Common myeloid progenitor, CD34-positive (primary cell): ENCODE results near the gene FAM163B.

ENCODE experiments used
- CTCF ChIA-PET: fragments of 350-600 bp; sonication (Branson Sonifier 250); formaldehyde crosslinking; loops from one replicate; lab custom pipeline; 2021; ENCODE audit warnings: antibody characterized with exemption; lab: Charles Lee
- POLR2A ChIA-PET: fragments of 350-600 bp; sonication (Branson Sonifier 250); formaldehyde crosslinking; loops from one replicate; lab custom pipeline; 2021; ENCODE audit warnings: antibody characterized with exemption; lab: Charles Lee
- DNase-seq, 3 donors: peaks; one replicate each; pipeline versions ENCODE4 v3.0.0 to v3.0.0-alpha.2; 2013
- H3K27ac ChIP-seq, 2 experiments: 1 replicate in 1 of 2; 2 replicates in 1 of 2; pipeline ENCODE4 v1.7.0; 2013; ENCODE audit warnings: inconsistent platforms in 2 of 2, low read length in 2 of 2, mild to moderate bottlenecking in 2 of 2, low read depth in 1 of 2, moderate library complexity in 1 of 2; ENCODE audit not compliant: severe bottlenecking in 2 of 2, insufficient read depth in 1 of 2, poor library complexity in 1 of 2
- H3K27me3 ChIP-seq, 5 experiments: replicated peaks in 2 of 5; 1 replicate in 3 of 5; 2 replicates in 2 of 5; pipeline versions ENCODE4 v1.6.1 to v1.7.0; 2013; ENCODE audit warnings: low read length in 4 of 5, mild to moderate bottlenecking in 2 of 5, moderate library complexity in 2 of 5, inconsistent platforms in 1 of 5; ENCODE audit not compliant: insufficient read depth in 5 of 5, control insufficient read depth in 4 of 5
- H3K36me3 ChIP-seq, 4 experiments: 1 replicate in 2 of 4; 2 replicates in 2 of 4; pipeline versions ENCODE4 v1.6.1 to v1.7.0; 2013; ENCODE audit warnings: low read length in 3 of 4, control low read depth in 1 of 4, mild to moderate bottlenecking in 1 of 4; ENCODE audit not compliant: control insufficient read depth in 4 of 4, insufficient read depth in 4 of 4
- H3K4me1 ChIP-seq, 4 experiments: 1 replicate in 3 of 4; 2 replicates in 1 of 4; pipeline versions ENCODE4 v1.6.1 to v1.7.1; 2013; ENCODE audit warnings: low read length in 3 of 4, mild to moderate bottlenecking in 3 of 4, control low read depth in 1 of 4, inconsistent platforms in 1 of 4, moderate library complexity in 1 of 4; ENCODE audit not compliant: control insufficient read depth in 4 of 4, insufficient read depth in 4 of 4; ENCODE audit errors: control extremely low read depth in 1 of 4
- H3K4me3 ChIP-seq, 7 experiments: 1 replicate in 4 of 7; 2 replicates in 3 of 7; pipeline versions ENCODE4 v1.5.1 to v1.7.0; 2013; ENCODE audit warnings: mild to moderate bottlenecking in 7 of 7, low read length in 6 of 7, moderate library complexity in 6 of 7, inconsistent platforms in 2 of 7, low read depth in 2 of 7, control low read depth in 1 of 7; ENCODE audit not compliant: insufficient read depth in 4 of 7, control insufficient read depth in 1 of 7; ENCODE audit errors: extremely low read depth in 1 of 7
- H3K9me3 ChIP-seq, 5 experiments: 1 replicate in 4 of 5; 2 replicates in 1 of 5; pipeline versions ENCODE4 v1.6.1 to v1.7.1; 2013; ENCODE audit warnings: low read length in 4 of 5, mild to moderate bottlenecking in 2 of 5, inconsistent platforms in 1 of 5, low read depth in 1 of 5, moderate library complexity in 1 of 5; ENCODE audit not compliant: control insufficient read depth in 4 of 5, insufficient read depth in 2 of 5; ENCODE audit errors: control extremely low read depth in 1 of 5
- WGBS: methylation state at CpG from one replicate; pipeline ENCODE4 v1.1.5; 2013; ENCODE audit not compliant: insufficient coverage; 5-methylcytosine and 5-hydroxymethylcytosine counted together

The FAM163B gene

GRCh38 chr9:133556354-133556753, 52.8 kb downstream of the FAM163B start:
- H3K4me3 ChIP-seq, result no peak overlapping the region
- POLR2A ChIA-PET, result no interaction called here
- H3K36me3 ChIP-seq, result no peaks in the 10 kb centered on the region
- DNase-seq, result no peak
- H3K4me1 ChIP-seq, result peaks cover 0 to 23% (median 15%) of the 10 kb centered on the region in 4 experiments
- H3K27me3 ChIP-seq, result peaks cover 0 to 3% (median 0%) of the 10 kb centered on the region in 5 experiments
- 98% methylated on average over 5 of the region's 5 CpGs for WGBS
- no peaks in the 10 kb centered on the region for H3K9me3 ChIP-seq
- H3K27ac ChIP-seq, result no peak overlapping the region
- CTCF ChIA-PET, result no interaction called here

GRCh38 chr9:133554729-133555128, 54.5 kb downstream of the FAM163B start:
- CTCF ChIA-PET, result interaction anchor here (1.1 to 1.5 kb wide), 2 partner anchors 15 to 21 kb away, joined by 5 to 6 read pairs; partner anchors contain the start of gene ADAMTSL2

DNA sequence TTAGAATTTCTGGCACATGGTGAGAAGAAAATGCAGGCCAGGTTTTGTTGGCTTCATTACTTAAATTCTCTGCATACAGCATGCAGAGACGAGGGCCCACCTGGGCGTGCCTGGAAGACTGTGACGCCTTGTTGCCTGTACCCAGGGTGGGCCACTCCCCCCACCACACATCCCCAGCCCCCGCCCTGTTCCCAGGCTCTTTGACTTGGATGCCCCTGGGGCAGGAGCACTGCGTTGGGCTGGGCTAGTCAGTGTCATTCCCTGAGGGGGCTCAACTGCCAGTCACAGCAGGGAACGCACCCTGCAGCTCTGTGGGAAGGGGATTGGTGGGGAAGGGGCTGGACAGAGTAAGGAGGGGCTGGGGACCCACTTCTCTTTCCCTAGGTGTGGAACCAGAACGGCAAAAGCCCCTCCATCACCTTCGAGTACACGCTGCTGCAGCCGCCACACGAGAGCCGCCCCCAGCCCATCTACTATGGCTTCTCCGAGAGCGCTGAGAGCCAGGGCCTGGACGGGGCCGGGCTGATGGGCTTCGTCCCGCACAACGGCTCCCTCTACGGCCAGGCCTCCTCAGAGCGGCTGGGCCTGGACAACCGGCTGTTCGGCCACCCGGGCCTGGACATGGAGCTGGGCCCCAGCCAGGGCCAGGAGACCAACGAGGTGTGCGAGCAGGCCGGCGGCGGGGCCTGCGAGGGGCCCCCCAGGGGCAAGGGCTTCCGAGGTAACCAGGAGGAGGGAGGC, 55.0 kb downstream of the FAM163B start:
- DNase-seq, result no peak
- POLR2A ChIA-PET, result no interaction called here
- CTCF ChIA-PET, result interaction anchor here (1.1 kb wide), 1 partner anchor 14 kb away, joined by 5 read pairs; no protein-coding TSS in a partner anchor

More at GRCh38 chr9:133554729-133555128, 54.5 kb downstream of the FAM163B start:
- H3K9me3 ChIP-seq, result no peaks in the 10 kb centered on the region
- POLR2A ChIA-PET, result no interaction called here
- no peaks in the 10 kb centered on the region for H3K36me3 ChIP-seq
- H3K4me1 ChIP-seq, result peaks cover 0 to 23% (median 15%) of the 10 kb centered on the region in 4 experiments
- 95% methylated on average over 8 of the region's 8 CpGs for WGBS
- H3K27me3 ChIP-seq, result peaks cover 0 to 3% (median 0%) of the 10 kb centered on the region in 5 experiments
- no peak overlapping the region for H3K4me3 ChIP-seq
- no peak overlapping the region for H3K27ac ChIP-seq
- no peak for DNase-seq

DNA sequence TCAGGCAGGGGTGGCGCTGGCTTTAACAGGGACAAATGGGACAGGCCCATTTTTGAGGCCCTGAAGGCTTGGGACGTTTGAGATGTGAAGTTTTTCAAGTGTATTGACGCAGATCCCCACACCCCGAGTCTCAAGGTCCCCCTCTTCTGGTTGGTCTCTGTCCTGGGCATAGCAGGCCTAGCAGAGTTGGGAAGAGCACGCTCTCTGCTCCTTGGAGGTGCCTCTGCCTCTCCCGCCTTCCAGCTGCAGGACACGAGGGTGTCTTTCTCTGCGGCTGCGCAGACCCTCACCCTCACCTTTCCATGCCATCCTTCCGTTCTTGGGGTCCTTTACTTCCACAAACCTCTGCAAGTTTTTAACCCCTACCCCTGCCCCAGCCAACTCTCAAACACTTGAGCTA, 56.1 kb downstream of the FAM163B start:
- peaks cover 0 to 3% (median 0%) of the 10 kb centered on the region in 5 experiments for H3K27me3 ChIP-seq
- WGBS, result 91% methylated on average over 8 of the region's 10 CpGs

More for the DNA sequence above, 55.0 kb downstream of the FAM163B start:
- 95% methylated on average over 29 of the region's 31 CpGs for whole genome bisulfite sequencing
- peaks cover 0 to 22% (median 15%) of the 10 kb centered on the region in 4 experiments for H3K4me1 ChIP-seq
- no peak overlapping the region for H3K4me3 ChIP-seq
- peaks cover 0 to 3% (median 0%) of the 10 kb centered on the region in 5 experiments for H3K27me3 ChIP-seq
- no peak overlapping the region for H3K27ac ChIP-seq
- no peaks in the 10 kb centered on the region for H3K36me3 ChIP-seq
- H3K9me3 ChIP-seq, result no peaks in the 10 kb centered on the region

DNA sequence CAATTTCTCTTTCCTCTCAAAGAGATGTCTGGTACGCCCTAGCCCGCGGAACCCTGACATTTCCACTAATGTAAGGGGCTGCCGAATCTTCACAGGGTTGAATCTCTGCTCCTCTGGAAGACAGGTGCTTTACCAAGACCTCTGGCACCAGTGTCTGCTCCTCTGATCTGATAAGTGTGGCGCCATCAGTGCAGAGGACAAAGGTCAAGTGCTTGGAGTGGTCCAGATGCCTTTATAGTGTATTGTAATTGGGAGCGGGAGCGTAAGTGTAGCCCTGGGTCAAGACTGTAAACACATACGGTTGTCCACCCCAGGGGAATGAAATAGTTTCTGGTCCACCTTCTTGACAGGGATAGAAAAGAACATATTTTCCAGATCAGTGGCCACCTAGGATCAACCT, 57.0 kb downstream of the FAM163B start:
- WGBS, result 98% methylated on average over 8 of the region's 8 CpGs
- no peaks in the 10 kb centered on the region for H3K36me3 ChIP-seq
- POLR2A ChIA-PET, result no interaction called here
- DNase-seq, result no peak
- CTCF ChIA-PET, result no interaction called here
- H3K27me3 ChIP-seq, result peaks cover 0 to 2% (median 0%) of the 10 kb centered on the region in 5 experiments
- no peaks in the 10 kb centered on the region for H3K9me3 ChIP-seq
- no peak overlapping the region for H3K4me3 ChIP-seq
- H3K27ac ChIP-seq, result no peak overlapping the region
- peaks cover 0 to 5% (median under 1%) of the 10 kb centered on the region in 4 experiments for H3K4me1 ChIP-seq

More for the DNA sequence above, 56.1 kb downstream of the FAM163B start:
- Histone ChIP-seq H3K4me1 (peaks cover 0 to 14% (median 7%) of the 10 kb centered on the region in 4 experiments), H3K27ac (no peak overlapping the region), H3K9me3 (no peaks in the 10 kb centered on the region), H3K4me3 (no peak overlapping the region), H3K36me3 (no peaks in the 10 kb centered on the region)
- no peak for DNase-seq
- POLR2A ChIA-PET, result no interaction called here
- CTCF ChIA-PET, result no interaction called here

DNA sequence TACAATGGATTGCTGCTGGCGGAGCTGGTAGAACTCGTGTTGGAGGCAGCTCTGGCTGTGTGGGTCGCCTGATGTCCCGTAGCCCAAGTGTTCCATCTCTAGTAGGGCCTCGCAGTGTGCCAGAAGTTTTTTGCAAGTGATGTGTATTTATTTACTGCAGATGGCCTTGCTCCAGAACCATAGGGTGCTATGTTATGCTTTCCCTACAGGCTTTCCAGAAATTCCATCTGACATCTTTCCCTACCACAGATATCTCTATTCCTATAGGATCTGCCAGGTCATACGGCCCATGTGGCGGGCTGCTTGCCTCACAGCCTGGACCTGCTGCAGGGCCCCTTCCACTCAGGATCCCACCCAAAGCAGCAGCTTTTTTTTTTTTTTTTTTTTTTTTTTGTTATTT, 57.7 kb downstream of the FAM163B start:
- DNase-seq, result no peak
- 76% methylated on average over 5 of the region's 7 CpGs for WGBS
- CTCF ChIA-PET, result interaction anchor here (1.6 kb wide), 1 partner anchor 18 kb away, joined by 5 read pairs; no protein-coding TSS in a partner anchor
- Histone ChIP-seq H3K4me1 (peaks cover 0 to 2% (median under 1%) of the 10 kb centered on the region in 4 experiments), H3K4me3 (no peak overlapping the region), H3K27me3 (peaks cover 0 to 2% (median 0%) of the 10 kb centered on the region in 5 experiments), H3K36me3 (no peaks in the 10 kb centered on the region), H3K27ac (no peak overlapping the region), H3K9me3 (no peaks in the 10 kb centered on the region)
- POLR2A ChIA-PET, result no interaction called here

DNA sequence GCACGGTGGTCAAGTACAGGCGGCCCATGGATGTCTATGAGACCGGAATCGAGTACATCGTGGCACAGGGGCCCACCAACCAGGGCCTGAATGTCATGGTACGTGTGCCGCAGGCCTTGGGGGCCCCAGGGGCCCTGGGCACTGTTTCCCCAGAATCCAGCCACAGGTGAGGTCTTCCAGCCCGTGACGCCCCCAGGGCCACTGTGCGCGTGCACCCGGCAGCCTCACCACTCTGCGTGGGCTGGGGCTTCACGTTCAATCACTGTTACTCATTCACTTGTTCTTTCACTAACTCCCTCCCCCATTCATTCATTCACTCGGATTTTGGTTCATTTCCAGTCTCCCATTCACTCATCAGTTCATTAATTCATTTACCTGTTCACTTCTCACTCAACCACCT, 62.1 kb downstream of the FAM163B start:
- Histone ChIP-seq H3K27ac (no peak overlapping the region), H3K36me3 (no peaks in the 10 kb centered on the region), H3K9me3 (no peaks in the 10 kb centered on the region), H3K4me1 (peaks cover 0 to 2% (median under 1%) of the 10 kb centered on the region in 4 experiments), H3K27me3 (no peaks in the 10 kb centered on the region), H3K4me3 (no peak overlapping the region)
- WGBS, result 85% methylated on average over 15 of the region's 15 CpGs
- POLR2A ChIA-PET, result no interaction called here
- CTCF ChIA-PET, result no interaction called here
- DNase-seq, result no peak
